CD4-positive, CD25-positive, alpha-beta regulatory T cell (primary cell): ENCODE results near the gene MFSD12. TPM values are rescaled to one million over a fixed set of nuclear protein-coding genes. Genes with fewer than 3 reads are reported as not detected.
A peak's percentile ranks its signal among the peaks of the same experiment; 100 is the strongest.

Experiments used
- ATAC-seq, 2 donors: fragments of 150-1000 bp; cut with Tn5 transposase; one replicate each; pipeline ENCODE4 v1.10.0; 2021; ENCODE audit warnings: low read depth in 2 of 2, moderate number of reproducible peaks in 2 of 2, moderate library complexity in 1 of 2
- DNase-seq, 3 donors: peaks; one replicate each; pipeline versions ENCODE4 v3.0.0 to v3.0.0-alpha.2; 2012 to 2022; ENCODE audit warnings: mixed read lengths in 1 of 3
- H3K27ac ChIP-seq: one replicate; pipeline ENCODE4 v1.7.0; 2013; ENCODE audit warnings: mild to moderate bottlenecking, low read length; ENCODE audit not compliant: insufficient read depth, poor library complexity, severe bottlenecking
- H3K27me3 ChIP-seq: one replicate; pipeline ENCODE4 v1.7.0; 2013; ENCODE audit warnings: low read length; ENCODE audit not compliant: control insufficient read depth, insufficient read depth
- H3K36me3 ChIP-seq: one replicate; pipeline ENCODE4 v1.7.0; 2013; ENCODE audit warnings: mild to moderate bottlenecking, low read length, moderate library complexity; ENCODE audit not compliant: control insufficient read depth, insufficient read depth
- H3K4me1 ChIP-seq: 2 replicates; pipeline ENCODE4 v1.7.0; 2013; ENCODE audit warnings: mild to moderate bottlenecking, low read length; ENCODE audit not compliant: insufficient read depth, control insufficient read depth, poor library complexity, severe bottlenecking
- H3K4me3 ChIP-seq: one replicate; pipeline ENCODE4 v1.7.0; 2013; ENCODE audit warnings: low read depth, mild to moderate bottlenecking, low read length, moderate library complexity
- H3K9me3 ChIP-seq, 2 experiments: 1 replicate in 1 of 2; 2 replicates in 1 of 2; pipeline ENCODE4 v1.7.0; 2013; ENCODE audit warnings: low read length in 2 of 2, mild to moderate bottlenecking in 1 of 2, moderate library complexity in 1 of 2; ENCODE audit not compliant: control insufficient read depth in 2 of 2
- H3K27ac Mint-ChIP-seq, 3 donors: one replicate each; pipeline ENCODE4 v1.8.0; 2020 to 2022; ENCODE audit warnings: mild to moderate bottlenecking in 3 of 3, mixed read lengths in 3 of 3, moderate library complexity in 2 of 3
- H3K27me3 Mint-ChIP-seq: one replicate; pipeline ENCODE4 v1.8.0; 2022; ENCODE audit warnings: mild to moderate bottlenecking, mixed read lengths
- H3K36me3 Mint-ChIP-seq: one replicate; pipeline ENCODE4 v1.8.0; 2020; ENCODE audit warnings: mixed read lengths
- H3K4me1 Mint-ChIP-seq, 4 donors: one replicate each; pipeline ENCODE4 v1.8.0; 2020 to 2022; ENCODE audit warnings: mixed read lengths in 4 of 4, mild to moderate bottlenecking in 1 of 4
- H3K4me3 Mint-ChIP-seq, 4 donors: one replicate each; pipeline ENCODE4 v1.8.0; 2020 to 2022; ENCODE audit warnings: mild to moderate bottlenecking in 4 of 4, mixed read lengths in 4 of 4, moderate library complexity in 3 of 4
- H3K9me3 Mint-ChIP-seq, 7 donors: one replicate each; pipeline ENCODE4 v1.8.0; 2020 to 2022; ENCODE audit warnings: mixed read lengths in 7 of 7, mild to moderate bottlenecking in 3 of 7, moderate library complexity in 2 of 7
- polyA plus RNA-seq, 4 donors: library from polyadenylated mRNA; unstranded; fragments of 300-500 nt; fragmentation: Illumina TruSeq; gene quantifications; one replicate each; pipeline ENCODE4 v1.2.3, GENCODE V29; 2021
- total RNA-seq: library from RNA; stranded (reverse); gene quantifications from one replicate; pipeline ENCODE4 v1.2.3, GENCODE V29; 2022

The MFSD12 gene
- total and polyA plus RNA-seq, 5 donors from 2014 or later = 28.5 to 63.8 (median 36.2) TPM

- Mint-ChIP-seq H3K27ac (no peak overlapping the region), H3K9me3 (no peaks in the 10 kb centered on the region), H3K4me3 (peak overlapping the region in 1 of 4 donors; percentile 71), H3K36me3 (peaks cover 2% of the 10 kb centered on the region), H3K4me1 (peaks cover 0 to 1% (median under 1%) of the 10 kb centered on the region in 4 donors), H3K27me3 (peaks cover 4% of the 10 kb centered on the region)
- Histone ChIP-seq H3K27me3 (no peaks in the 10 kb centered on the region), H3K9me3 (no peaks in the 10 kb centered on the region), H3K4me3 (no peak overlapping the region), H3K27ac (no peak overlapping the region), H3K36me3 (no peaks in the 10 kb centered on the region), H3K4me1 (peaks cover 3% of the 10 kb centered on the region)
- ATAC-seq (no peak), DNase-seq (no peak)
Observed at GRCh38 chr19:3580156-3580934, 23.0 kb upstream of the MFSD12 start.

GRCh38 chr19:3578390-3578789 lies 21.0 kb upstream of the MFSD12 start:
- no peak overlapping the region for H3K4me3 ChIP-seq
- Mint-ChIP-seq H3K36me3 (peaks cover 7% of the 10 kb centered on the region), H3K9me3 (no peaks in the 10 kb centered on the region), H3K27ac (no peak overlapping the region), H3K27me3 (peaks cover 4% of the 10 kb centered on the region), H3K4me1 (peaks cover 0 to 11% (median 4%) of the 10 kb centered on the region in 4 donors), H3K4me3 (no peak overlapping the region)
- H3K36me3 ChIP-seq = no peaks in the 10 kb centered on the region
- no peak overlapping the region for H3K27ac ChIP-seq
- H3K4me1 ChIP-seq = peaks cover 9% of the 10 kb centered on the region
- DNase-seq = no peak
- no peaks in the 10 kb centered on the region for H3K27me3 ChIP-seq
- no peak for ATAC-seq
- no peaks in the 10 kb centered on the region for H3K9me3 ChIP-seq

GRCh38 chr19:3577723-3578344 lies 20.4 kb upstream of the MFSD12 start:
- H3K36me3 Mint-ChIP-seq = peaks cover 7% of the 10 kb centered on the region
- H3K9me3 ChIP-seq = no peaks in the 10 kb centered on the region
- H3K27me3 Mint-ChIP-seq = peaks cover 4% of the 10 kb centered on the region
- no peaks in the 10 kb centered on the region for H3K36me3 ChIP-seq
- H3K9me3 Mint-ChIP-seq = no peaks in the 10 kb centered on the region
- no peak for DNase-seq
- peaks cover 0 to 11% (median 4%) of the 10 kb centered on the region in 4 donors for H3K4me1 Mint-ChIP-seq
- no peak overlapping the region for H3K27ac Mint-ChIP-seq
- H3K27ac ChIP-seq = no peak overlapping the region
- no peaks in the 10 kb centered on the region for H3K27me3 ChIP-seq
- peaks cover 13% of the 10 kb centered on the region for H3K4me1 ChIP-seq
- H3K4me3 Mint-ChIP-seq = peak overlapping the region in 1 of 4 donors; percentile 43
- no peak overlapping the region for H3K4me3 ChIP-seq
- ATAC-seq = no peak

- Histone ChIP-seq H3K4me3 (no peak overlapping the region), H3K4me1 (peaks cover 19% of the 10 kb centered on the region), H3K27ac (no peak overlapping the region), H3K36me3 (no peaks in the 10 kb centered on the region), H3K9me3 (no peaks in the 10 kb centered on the region), H3K27me3 (no peaks in the 10 kb centered on the region)
- Mint-ChIP-seq H3K9me3 (no peaks in the 10 kb centered on the region), H3K4me3 (no peak overlapping the region), H3K36me3 (peaks cover 7% of the 10 kb centered on the region), H3K27ac (no peak overlapping the region), H3K27me3 (peaks cover 1% of the 10 kb centered on the region), H3K4me1 (peaks cover 0 to 19% (median 6%) of the 10 kb centered on the region in 4 donors)
- DNase-seq (no peak), ATAC-seq (no peak)
Observed at GRCh38 chr19:3576696-3577443, 19.5 kb upstream of the MFSD12 start.

GRCh38 chr19:3575949-3576673 lies 18.7 kb upstream of the MFSD12 start:
- H3K4me3 ChIP-seq = no peak overlapping the region
- Mint-ChIP-seq H3K4me1 (peaks cover 0 to 22% (median 8%) of the 10 kb centered on the region in 4 donors), H3K9me3 (no peaks in the 10 kb centered on the region), H3K27me3 (no peaks in the 10 kb centered on the region), H3K36me3 (peaks cover 7% of the 10 kb centered on the region), H3K27ac (no peak overlapping the region), H3K4me3 (no peak overlapping the region)
- H3K27ac ChIP-seq = no peak overlapping the region
- ATAC-seq = no peak
- no peaks in the 10 kb centered on the region for H3K36me3 ChIP-seq
- peaks cover 19% of the 10 kb centered on the region for H3K4me1 ChIP-seq
- no peak for DNase-seq
- H3K27me3 ChIP-seq = no peaks in the 10 kb centered on the region
- no peaks in the 10 kb centered on the region for H3K9me3 ChIP-seq

GRCh38 chr19:3575260-3575741 lies 17.9 kb upstream of the MFSD12 start:
- peak in 1 of 3 donors; percentile 29 for DNase-seq
- peaks cover 19% of the 10 kb centered on the region for H3K4me1 ChIP-seq
- peak overlapping the region in 1 of 3 donors; percentile 59 for H3K27ac Mint-ChIP-seq

More at GRCh38 chr19:3575260-3575741, 17.9 kb upstream of the MFSD12 start:
- Mint-ChIP-seq H3K4me1 (peaks cover 0 to 22% (median 8%) of the 10 kb centered on the region in 4 donors), H3K9me3 (no peaks in the 10 kb centered on the region), H3K27me3 (no peaks in the 10 kb centered on the region), H3K4me3 (peak overlapping the region; percentile 59 to 84 (median 66)), H3K36me3 (peaks cover 7% of the 10 kb centered on the region)
- ATAC-seq = no peak
- Histone ChIP-seq H3K36me3 (no peaks in the 10 kb centered on the region), H3K9me3 (no peaks in the 10 kb centered on the region), H3K4me3 (no peak overlapping the region), H3K27me3 (no peaks in the 10 kb centered on the region), H3K27ac (no peak overlapping the region)
